Measurements from ENCODE around the gene SLC22A7.
"Not testable (repeated sequence)": the region's sequence is repeated elsewhere in the genome, so short reads cannot be mapped to it uniquely, and the experiment has no call there.

The SLC22A7 gene

GRCh38 chr6:43334466-43335095 lies 36.5 kb downstream of the SLC22A7 start:
- in situ Hi-C loops (cut with HindIII; ENCODE audit: low sequenced_read_pairs): no loop called here
- TF ChIP-seq CTCF (IDR thresholded peaks at IDR 0.05; ENCODE audit: low read depth, low read length, missing control alignments): peak; percentile 58
- H3K4me3 ChIP-seq (ENCODE audit: low read depth, low read length): no peak overlapping the region
- peak; percentile 54 for DNase-seq (ENCODE audit: low read depth)

- TF ChIP-seq CTCF (IDR thresholded peaks at IDR 0.05; ENCODE audit: low read depth, low read length, missing control alignments): no peak
- in situ Hi-C loops (cut with HindIII; ENCODE audit: low sequenced_read_pairs): no loop called here
- no peak overlapping the region for H3K4me3 ChIP-seq (ENCODE audit: low read depth, low read length)
- DNase-seq (ENCODE audit: low read depth): no peak
These were observed 37.4 kb downstream of the SLC22A7 start for GRCh38 chr6:43335469-43335868.

- TF ChIP-seq CTCF (IDR thresholded peaks at IDR 0.05; ENCODE audit: low read depth, low read length, missing control alignments): no peak
- in situ Hi-C loops (cut with HindIII; ENCODE audit: low sequenced_read_pairs): no loop called here
- no peak overlapping the region for H3K4me3 ChIP-seq (ENCODE audit: low read depth, low read length)
- no peak for DNase-seq (ENCODE audit: low read depth)
These were observed 38.3 kb downstream of the SLC22A7 start for GRCh38 chr6:43336382-43336781.

GRCh38 chr6:43338243-43338642 lies 40.2 kb downstream of the SLC22A7 start:
- TF ChIP-seq CTCF (IDR thresholded peaks at IDR 0.05; ENCODE audit: low read depth, low read length, missing control alignments): no peak
- H3K4me3 ChIP-seq (ENCODE audit: low read depth, low read length): no peak overlapping the region
- in situ Hi-C loops (cut with HindIII; ENCODE audit: low sequenced_read_pairs): no loop called here
- DNase-seq (ENCODE audit: low read depth): no peak

- TF ChIP-seq CTCF (IDR thresholded peaks at IDR 0.05; ENCODE audit: low read depth, low read length, missing control alignments): no peak
- H3K4me3 ChIP-seq (ENCODE audit: low read depth, low read length): no peak overlapping the region
- in situ Hi-C loops (cut with HindIII; ENCODE audit: low sequenced_read_pairs): no loop called here
- no peak for DNase-seq (ENCODE audit: low read depth)
These were observed 41.1 kb downstream of the SLC22A7 start for GRCh38 chr6:43339168-43339567.

- in situ Hi-C loops (cut with HindIII; ENCODE audit: low sequenced_read_pairs); DNase-seq (ENCODE audit: low read depth); H3K4me3 ChIP-seq (ENCODE audit: low read depth, low read length): not testable (repeated sequence)
These were observed 48.2 kb downstream of the SLC22A7 start for GRCh38 chr6:43346243-43346642.

- no peak overlapping the region for H3K4me3 ChIP-seq (ENCODE audit: low read depth, low read length)
- DNase-seq (ENCODE audit: low read depth): no peak
- TF ChIP-seq CTCF (IDR thresholded peaks at IDR 0.05; ENCODE audit: low read depth, low read length, missing control alignments): no peak
- in situ Hi-C loops (cut with HindIII; ENCODE audit: low sequenced_read_pairs): no loop called here
These were observed 49.0 kb downstream of the SLC22A7 start for GRCh38 chr6:43347021-43347420.

Measured in astrocyte of the cerebellum (primary cell).